SH-SY5Y (cell line): ENCODE data around the gene BPIFB1.

Experiments used
- GATA2 ChIP-seq: IDR thresholded peaks from 2 replicates; pipeline ENCODE4 v1.6.1; 2011; ENCODE audit warnings: mild to moderate bottlenecking, low read depth, low read length
- GATA3 ChIP-seq: IDR thresholded peaks from 2 replicates; pipeline ENCODE4 v1.6.1; 2011; ENCODE audit warnings: low read depth, mild to moderate bottlenecking, low read length, moderate library complexity

DNA sequence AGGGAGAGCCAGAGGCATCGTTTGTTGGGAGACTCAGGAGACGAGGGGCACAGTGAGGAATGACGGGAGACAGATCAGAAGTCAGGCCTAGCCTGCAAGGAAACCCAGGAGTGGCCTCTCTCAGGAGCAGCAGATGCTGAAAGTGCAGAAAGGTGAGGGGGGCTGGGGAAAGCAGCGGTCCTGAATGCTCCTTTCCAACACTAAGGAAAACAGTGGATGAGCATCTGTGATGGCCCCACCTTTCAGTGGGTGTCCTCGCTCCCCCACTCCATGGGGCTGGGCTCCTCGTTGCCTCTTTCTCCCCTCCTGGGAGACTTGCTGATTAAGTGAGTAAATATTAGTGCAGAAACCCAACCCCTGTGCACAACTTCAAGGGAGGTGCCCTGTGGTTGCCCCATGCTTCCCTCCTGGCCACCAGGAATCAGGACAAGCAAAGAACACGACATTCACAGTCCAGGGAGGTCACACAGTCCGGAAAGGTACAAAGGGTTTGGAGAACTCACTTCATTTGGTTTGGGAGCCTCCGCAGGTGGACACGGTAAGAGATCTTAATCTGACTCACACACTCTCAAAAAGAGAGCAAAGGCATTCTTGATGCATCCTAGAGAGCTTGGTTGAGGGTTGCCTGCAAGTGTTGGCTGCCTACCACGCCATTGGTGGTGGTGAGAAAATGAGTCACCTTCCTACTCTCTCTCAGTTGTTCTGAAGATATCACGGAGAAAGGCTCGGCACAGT, 9.7 kb upstream of the BPIFB1 start:
- TF ChIP-seq GATA2 (no peak), GATA3 (no peak)
